AML-193 (cell line): ENCODE measurements around the gene FAM241A.
"Not testable (repeated sequence)": the region's sequence is repeated elsewhere in the genome, so short reads cannot be mapped to it uniquely, and the experiment has no call there.

Source experiments
- DNase-seq, 2 experiments: peaks; one replicate each; lab custom pipeline; 2025; lab: John Stamatoyannopoulos, UW

Gene FAM241A

DNA sequence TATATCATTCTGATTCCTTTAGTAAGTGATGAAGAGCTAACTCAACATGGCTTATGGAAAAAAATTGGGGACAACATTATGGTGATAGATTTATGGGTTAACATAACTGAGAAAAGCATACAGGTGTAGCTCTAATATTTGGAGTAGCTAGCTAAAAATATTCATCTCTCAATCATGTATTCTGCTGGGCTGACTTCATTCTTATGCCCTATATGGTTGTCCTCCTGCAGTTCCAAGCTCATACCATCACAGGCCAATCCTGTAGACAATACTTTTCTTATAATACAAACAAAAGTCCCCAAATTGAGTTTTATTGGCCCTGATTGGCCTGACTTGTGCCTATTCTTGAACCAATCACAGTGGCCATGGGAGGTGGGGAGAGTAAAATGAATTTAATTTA lies 6.7 kb upstream of the FAM241A start:
- no peak for DNase-seq

- DNase-seq, result no peak
These were observed 4.7 kb upstream of the FAM241A start for GRCh38 chr4:112140536-112140935.

GRCh38 chr4:112141366-112142138 lies 3.7 kb upstream of the FAM241A start:
- peak in 1 of 2 experiments; percentile 13 for DNase-seq

DNA sequence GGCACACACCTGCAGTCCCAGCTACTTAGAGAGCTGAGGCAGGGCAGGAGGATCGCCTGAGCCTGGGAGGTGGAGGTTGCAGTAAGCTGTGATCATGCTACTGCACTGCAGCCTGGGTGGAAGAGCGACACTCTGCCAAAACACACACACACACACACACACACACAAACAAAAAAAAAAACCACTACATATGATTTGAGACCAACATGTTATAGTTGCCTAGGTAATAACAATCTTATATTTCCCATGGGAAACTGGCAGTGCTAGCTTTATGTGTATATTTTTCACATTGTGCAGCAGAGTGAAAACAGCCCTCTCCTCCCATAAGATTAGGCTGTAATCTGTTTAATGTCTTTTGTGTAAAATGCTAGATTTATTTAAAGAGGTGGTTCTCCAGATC lies 3.1 kb upstream of the FAM241A start:
- DNase-seq, result no peak

GRCh38 chr4:112143781-112144180 lies 1.5 kb upstream of the FAM241A start:
- no peak for DNase-seq

DNA sequence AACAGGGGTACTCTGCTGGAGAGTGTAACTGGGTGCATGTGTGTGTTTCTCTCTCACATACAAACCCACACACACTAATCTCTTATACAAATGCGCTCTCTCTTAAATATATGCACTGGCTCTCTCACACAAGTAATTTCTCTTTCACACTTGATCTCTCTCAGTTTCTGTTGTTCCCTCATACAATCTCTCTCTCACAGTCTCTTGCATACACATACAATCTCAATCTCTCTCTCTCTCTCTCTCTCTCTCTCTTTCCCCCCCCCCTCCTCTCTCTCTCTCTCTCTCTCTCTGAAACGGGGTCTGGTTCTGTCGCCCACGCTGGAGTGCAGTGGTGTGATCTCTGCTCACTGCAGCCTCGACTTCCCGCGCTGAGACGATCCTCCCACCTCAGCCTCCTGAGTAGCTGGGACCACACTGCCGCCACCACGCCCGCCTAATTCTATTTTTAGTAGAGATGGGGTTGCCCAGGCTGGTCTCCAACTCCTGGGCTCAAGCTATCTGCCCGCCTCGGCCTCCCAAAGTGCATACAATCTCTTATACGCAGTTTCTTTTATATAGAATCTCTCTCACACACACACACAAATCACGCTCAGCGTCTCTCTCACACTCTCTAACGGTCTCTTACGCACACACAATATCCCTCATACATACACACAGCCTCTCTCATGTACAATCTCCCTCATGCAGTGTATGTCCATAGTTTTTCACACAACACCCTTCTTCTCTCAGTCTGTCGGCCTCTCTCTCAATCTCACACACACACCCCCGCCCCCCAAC lies 518 bp upstream of the FAM241A start:
- DNase-seq, result no peak

DNA sequence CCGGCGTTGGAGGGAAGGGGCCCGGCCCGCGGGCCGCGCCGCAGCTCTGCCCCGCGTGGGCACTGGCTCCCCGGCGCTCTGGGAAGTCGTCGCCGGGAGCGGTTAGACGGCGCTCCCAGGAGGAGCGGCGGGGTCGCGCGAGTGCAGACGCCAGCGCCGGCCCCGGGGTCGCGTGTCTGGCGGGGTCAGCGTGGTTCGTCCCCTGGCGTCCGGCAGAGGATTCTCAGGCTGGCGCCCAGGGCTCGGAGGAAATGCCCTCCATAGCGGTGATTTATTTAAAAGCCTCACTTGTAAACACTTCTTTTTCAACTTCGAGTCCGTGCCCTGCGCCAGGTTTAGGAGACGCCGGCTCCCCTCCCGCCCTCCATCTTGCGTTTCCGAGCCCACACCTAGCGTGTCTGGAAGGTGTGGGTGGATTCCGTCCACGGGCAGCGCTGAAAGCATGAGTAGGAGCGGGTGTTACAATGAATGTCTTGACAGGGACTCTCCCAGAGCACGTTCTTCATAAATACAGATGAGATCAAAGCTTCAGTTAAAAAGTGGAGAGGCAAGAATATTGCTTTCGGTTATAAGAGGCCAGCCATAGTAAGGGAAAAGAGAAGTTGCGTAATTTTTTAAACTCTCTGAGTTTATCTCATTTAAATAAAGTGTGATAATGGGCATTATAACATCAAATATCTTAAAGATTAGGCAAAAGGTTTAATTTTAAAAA lies 692 bp downstream of the FAM241A start:
- peak; percentile 42 to 61 for DNase-seq

DNA sequence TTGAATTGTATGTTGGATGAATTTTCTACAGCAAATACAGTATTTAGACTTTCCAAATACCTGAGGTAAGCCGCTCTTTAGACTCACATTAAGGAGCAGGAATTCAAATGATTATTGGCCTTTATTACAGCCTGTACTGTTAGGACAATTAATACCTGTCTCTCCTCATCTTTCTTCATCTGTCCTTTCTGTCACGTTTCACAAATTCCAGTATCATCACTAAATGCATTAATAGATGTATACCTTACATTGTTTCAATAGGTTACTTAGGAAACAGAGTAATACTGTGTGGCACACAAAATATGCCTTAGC lies 1.2 kb downstream of the FAM241A start:
- DNase-seq, result no peak

DNA sequence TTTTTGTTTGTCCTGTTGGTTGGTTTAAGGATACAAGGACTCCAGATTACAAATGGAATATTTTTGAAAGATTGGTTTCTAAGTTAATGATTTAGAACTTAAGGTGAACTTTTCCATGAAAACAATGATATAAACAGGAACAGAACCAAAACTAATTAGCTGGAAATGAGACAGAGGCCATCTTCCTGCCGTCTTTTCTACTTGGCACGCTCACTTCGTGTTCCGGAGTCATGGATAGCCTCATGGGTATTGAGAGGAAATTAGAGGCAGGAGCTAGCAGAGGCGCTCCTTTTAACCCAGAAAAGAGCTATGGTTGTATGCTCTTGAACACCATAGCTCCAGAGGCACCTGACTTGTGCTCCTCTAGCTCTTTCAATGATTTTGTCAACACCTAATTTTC lies 2.4 kb downstream of the FAM241A start:
- DNase-seq, result no peak

GRCh38 chr4:112150920-112151319 lies 5.7 kb downstream of the FAM241A start:
- no peak for DNase-seq

GRCh38 chr4:112152521-112152920 lies 7.3 kb downstream of the FAM241A start:
- DNase-seq, result no peak

DNA sequence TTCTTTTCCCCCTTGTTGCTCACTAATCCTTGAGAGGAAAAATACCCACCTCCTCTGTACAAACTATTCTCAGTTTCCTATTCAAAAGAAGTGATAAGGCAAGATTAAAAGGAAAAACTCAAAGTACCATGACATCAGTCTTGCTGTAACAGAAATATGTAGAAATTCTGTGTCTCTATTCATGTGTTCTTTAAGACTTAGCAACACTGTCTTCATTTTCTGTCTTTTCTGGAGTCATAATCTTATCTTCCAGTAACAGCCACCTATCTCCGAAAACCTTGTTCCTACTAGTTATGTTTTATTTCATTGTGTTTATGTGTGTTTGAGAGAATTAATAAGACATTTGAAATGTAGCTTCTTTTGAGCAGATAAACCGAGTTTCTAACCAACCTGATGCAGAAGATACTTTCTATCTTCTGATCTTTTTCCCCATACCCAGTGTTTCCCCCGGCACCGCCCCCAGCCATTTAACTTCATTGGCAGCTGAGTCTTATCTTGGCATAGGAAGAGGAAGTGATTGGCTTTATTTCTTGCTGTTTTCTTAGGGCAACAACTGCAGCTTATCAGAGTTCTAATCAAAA lies 8.0 kb downstream of the FAM241A start:
- peak in 1 of 2 experiments; percentile 21 for DNase-seq

GRCh38 chr4:112156112-112156511 lies 10.9 kb downstream of the FAM241A start:
- DNase-seq, result no peak

DNA sequence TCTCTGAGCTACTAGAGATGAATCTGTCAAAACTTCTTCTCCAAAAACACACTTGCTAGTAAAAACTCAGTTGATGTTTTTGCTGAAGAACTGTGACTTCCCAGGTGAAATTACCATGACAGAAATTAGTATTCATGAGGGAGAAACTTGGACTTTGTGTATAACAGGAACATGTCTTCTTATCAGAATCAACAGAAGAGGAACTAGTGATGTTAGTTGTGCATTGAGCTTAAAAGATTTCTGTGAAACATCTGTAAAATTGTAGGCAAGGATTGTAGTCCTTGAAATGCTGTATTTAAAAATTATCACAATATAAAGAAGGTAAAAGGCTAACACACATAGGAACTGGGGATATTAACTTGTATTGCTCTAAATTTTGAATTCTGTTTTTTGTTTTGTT lies 11.3 kb downstream of the FAM241A start:
- no peak for DNase-seq

DNA sequence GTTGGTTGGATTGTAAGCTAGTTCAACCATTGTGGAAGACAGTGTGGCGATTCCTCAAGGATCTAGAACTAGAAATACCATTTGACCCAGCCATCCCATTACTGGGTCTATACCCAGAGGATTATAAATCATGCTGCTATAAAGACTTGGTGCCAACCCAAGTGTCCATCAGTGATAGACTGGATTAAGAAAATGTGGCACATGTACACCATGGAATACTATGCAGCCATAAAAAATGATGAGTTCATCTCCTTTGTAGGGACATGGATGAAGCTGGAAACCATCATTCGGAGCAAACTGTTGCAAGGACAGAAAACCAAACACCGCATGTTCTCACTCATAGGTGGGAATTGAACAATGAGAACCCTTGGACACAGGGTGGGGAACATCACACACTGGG lies 18.5 kb downstream of the FAM241A start:
- DNase-seq, result not testable (repeated sequence)

DNA sequence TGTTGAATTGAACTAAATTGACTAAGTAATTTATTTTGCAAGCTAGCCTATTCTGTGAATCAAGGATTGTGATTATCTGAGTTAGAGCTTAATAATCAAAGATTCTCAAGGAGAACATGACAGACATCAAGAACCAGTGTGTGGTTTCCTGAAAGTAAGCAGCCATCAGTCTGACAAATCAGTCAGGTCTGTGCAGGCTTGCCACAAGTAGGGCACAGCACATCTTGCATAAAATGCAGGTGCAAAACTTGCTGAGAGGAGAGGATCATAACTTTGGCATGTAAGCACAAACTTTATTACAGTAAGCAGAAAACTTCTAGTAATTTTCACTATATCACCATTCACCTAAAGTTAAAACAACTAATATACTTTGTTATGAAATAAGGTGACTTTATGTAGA lies 22.5 kb downstream of the FAM241A start:
- DNase-seq, result no peak

DNA sequence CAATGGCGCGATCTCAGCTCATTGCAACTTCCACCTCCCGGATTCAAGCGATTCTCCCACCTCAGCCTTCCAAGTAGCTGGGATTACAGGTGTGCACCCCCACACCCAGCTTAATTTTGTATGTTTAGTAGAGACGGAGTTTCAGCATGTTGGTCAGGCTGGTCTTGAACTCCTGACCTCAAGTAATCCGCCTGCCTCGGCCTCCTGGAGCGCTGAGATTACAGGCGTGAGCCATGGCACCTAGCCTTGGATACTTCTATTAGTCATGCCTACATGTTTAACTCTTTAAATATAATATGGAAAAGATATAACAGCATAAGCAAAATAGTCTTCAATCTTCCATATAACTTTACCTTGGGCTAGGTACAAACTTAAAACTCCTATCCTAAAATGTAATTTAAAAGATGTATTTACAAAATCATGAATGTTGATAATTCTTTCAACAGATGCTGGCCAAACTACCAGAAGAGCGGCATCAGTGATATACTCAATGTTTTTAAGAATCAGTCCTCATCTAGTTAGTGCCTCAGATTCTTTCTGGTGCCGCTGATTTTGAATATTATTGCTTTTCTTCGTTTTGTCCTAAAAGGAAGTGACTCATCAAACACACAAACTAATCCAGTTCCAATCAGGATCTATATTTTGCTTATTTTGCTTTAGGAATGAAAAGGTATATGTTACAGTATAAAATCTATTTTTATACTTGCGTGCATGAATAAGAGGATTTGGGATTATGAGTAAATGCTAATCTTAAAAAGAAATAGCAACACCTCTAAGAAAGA lies 23.7 kb downstream of the FAM241A start:
- DNase-seq, result no peak

DNA sequence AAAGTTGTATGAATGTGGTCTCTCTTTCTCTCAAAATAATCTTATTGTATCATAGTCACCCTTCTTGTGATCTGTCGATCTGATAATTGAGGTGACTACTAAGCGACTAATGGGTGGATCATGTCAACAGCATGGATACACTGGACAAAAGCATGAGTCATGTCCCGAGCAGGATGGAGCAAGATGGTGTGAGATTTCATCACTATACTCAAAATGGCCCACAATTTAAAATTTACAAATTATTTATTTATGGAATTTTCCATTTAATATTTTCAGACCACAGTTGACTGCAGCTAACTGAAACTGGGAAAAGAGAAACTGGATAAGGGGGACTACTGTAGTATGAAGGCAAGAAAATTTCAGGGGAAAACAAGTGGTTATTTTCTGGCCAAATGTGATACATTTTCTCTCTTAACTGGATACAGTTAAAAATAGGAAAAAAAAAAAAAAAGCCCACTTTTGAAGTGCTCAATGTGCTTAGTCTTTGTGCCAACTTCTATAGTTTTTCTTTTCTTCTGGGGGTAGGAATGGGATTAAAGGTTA lies 25.3 kb downstream of the FAM241A start:
- DNase-seq, result peak in 1 of 2 experiments; percentile 21

DNA sequence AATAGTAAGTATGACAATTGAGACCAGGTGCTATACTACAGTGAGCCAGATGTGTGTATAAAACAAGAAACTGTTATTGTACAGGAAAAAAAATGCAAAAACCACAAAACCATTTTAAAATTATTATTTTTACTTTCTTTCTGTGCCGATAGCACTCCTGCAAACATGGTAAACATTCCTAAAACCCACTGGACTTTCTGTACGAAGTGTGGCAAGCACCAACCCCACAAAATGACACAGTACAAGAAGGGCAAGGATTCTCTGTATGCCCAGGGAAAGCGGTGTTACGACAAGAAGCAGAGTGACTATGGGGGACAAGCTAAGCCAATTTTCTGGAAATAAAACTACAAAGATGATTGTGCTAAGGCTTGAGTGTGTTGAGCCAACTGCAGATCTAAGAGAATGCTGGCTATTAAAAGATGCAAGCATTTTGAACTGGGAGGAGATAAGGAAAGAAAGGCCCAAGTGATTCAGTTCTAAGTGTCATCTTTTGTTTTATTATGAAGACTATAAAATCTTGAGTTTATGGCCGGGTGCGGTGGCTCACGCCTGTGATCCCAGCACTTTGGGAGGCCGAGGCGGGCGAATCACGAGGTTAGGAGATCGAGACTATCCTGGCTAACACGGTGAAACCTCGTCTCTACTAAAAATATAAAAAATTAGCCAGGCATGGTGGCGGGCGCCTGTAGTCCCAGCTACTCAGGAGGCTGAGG lies 26.0 kb downstream of the FAM241A start:
- not testable (repeated sequence) for DNase-seq

- no peak for DNase-seq
These were observed 26.9 kb downstream of the FAM241A start for GRCh38 chr4:112172180-112172579.
